GM23338 (cell line): ENCODE results near the gene CHD9. TPM values are rescaled to one million over a fixed set of nuclear protein-coding genes. Genes with fewer than 3 reads are reported as not detected.

Experiments used
- ATAC-seq: fragments of 200-7000 bp; cut with Tn5 transposase; 3 replicates; pipeline ENCODE4 v1.9.1; 2020
- DNase-seq: peaks from one replicate; pipeline ENCODE4 v3.0.0-alpha.2; 2015; ENCODE audit warnings: low spot score
- H2AFZ ChIP-seq: fragments of 200-600 bp; sonication (generic); 2 replicates; pipeline ENCODE4 v1.8.0; 2016; ENCODE audit warnings: antibody characterized with exemption, mild to moderate bottlenecking, moderate library complexity
- H3F3A ChIP-seq: fragments of 200-600 bp; sonication (generic); replicated peaks from 2 replicates; pipeline ENCODE4 v1.8.0; 2017; ENCODE audit warnings: antibody characterized with exemption, mixed run types, low read depth
- H3K27ac ChIP-seq: fragments of 200-600 bp; sonication (generic); 2 replicates; pipeline ENCODE4 v1.6.1; 2016; ENCODE audit warnings: low read depth
- H3K27me3 ChIP-seq: fragments of 200-600 bp; sonication (generic); 2 replicates; pipeline ENCODE4 v1.8.0; 2016; ENCODE audit warnings: mild to moderate bottlenecking, mixed run types, moderate library complexity; ENCODE audit not compliant: insufficient read depth
- H3K36me3 ChIP-seq: fragments of 200-600 bp; sonication (generic); 2 replicates; pipeline ENCODE4 v1.8.0; 2016; ENCODE audit warnings: mild to moderate bottlenecking; ENCODE audit not compliant: insufficient read depth
- H3K4me1 ChIP-seq: fragments of 200-600 bp; sonication (generic); 2 replicates; pipeline ENCODE4 v1.8.0; 2016; ENCODE audit warnings: mild to moderate bottlenecking, moderate library complexity; ENCODE audit not compliant: insufficient read depth
- H3K4me2 ChIP-seq: fragments of 200-600 bp; sonication (generic); 2 replicates; pipeline ENCODE4 v1.7.1; 2017; ENCODE audit warnings: mixed run types
- H3K4me3 ChIP-seq: fragments of 200-600 bp; sonication (generic); 2 replicates; pipeline ENCODE4 v1.6.1; 2016; ENCODE audit warnings: mixed run types
- H3K79me2 ChIP-seq: fragments of 200-600 bp; sonication (generic); replicated peaks from 2 replicates; pipeline ENCODE4 v1.8.0; 2017; ENCODE audit warnings: mild to moderate bottlenecking; ENCODE audit not compliant: insufficient read depth
- H3K9me2 ChIP-seq: fragments of 200-600 bp; sonication (generic); 2 replicates; pipeline ENCODE4 v1.8.0; 2017; ENCODE audit not compliant: insufficient read depth
- H4K20me1 ChIP-seq: fragments of 200-600 bp; sonication (generic); replicated peaks from 2 replicates; pipeline ENCODE4 v1.8.0; 2017; ENCODE audit warnings: mild to moderate bottlenecking; ENCODE audit not compliant: insufficient read depth
- H3K27ac Mint-ChIP-seq: 2 replicates; pipeline ENCODE4 v1.8.0; 2020; ENCODE audit warnings: inconsistent platforms, mild to moderate bottlenecking, moderate library complexity, mixed read lengths
- H3K27me3 Mint-ChIP-seq: 3 replicates; pipeline ENCODE4 v1.8.0; 2022; ENCODE audit warnings: low read depth, mild to moderate bottlenecking, moderate library complexity, mixed read lengths, inconsistent platforms; ENCODE audit not compliant: insufficient read depth, poor library complexity
- H3K36me3 Mint-ChIP-seq: 3 replicates; pipeline ENCODE4 v1.8.0; 2021; ENCODE audit warnings: low read depth, mild to moderate bottlenecking, inconsistent platforms, moderate library complexity, mixed read lengths
- H3K4me1 Mint-ChIP-seq: 3 replicates; pipeline ENCODE4 v1.8.0; 2020; ENCODE audit warnings: mild to moderate bottlenecking, inconsistent platforms, mixed read lengths
- H3K4me3 Mint-ChIP-seq: 3 replicates; pipeline ENCODE4 v1.8.0; 2021; ENCODE audit warnings: moderate library complexity, mild to moderate bottlenecking, inconsistent platforms, mixed read lengths
- H3K9me3 Mint-ChIP-seq: 3 replicates; pipeline ENCODE4 v1.8.0; 2020; ENCODE audit warnings: moderate library complexity, mild to moderate bottlenecking, inconsistent platforms, mixed read lengths
- EZH2phosphoT487 ChIP-seq: fragments of 200-600 bp; sonication (generic); IDR thresholded peaks from one replicate; pipeline ENCODE4 v1.8.1; 2018; ENCODE audit warnings: antibody characterized with exemption; ENCODE audit not compliant: unreplicated experiment
- JUNB ChIP-seq: IDR thresholded peaks from one replicate; pipeline ENCODE4 v1.6.1; 2016; ENCODE audit warnings: antibody characterized with exemption; ENCODE audit not compliant: unreplicated experiment
- NANOG ChIP-seq: IDR thresholded peaks from 2 replicates; pipeline ENCODE4 v1.6.1; 2016; ENCODE audit warnings: antibody characterized with exemption, borderline replicate concordance
- POLR2AphosphoS5 ChIP-seq: IDR thresholded peaks from 2 replicates; pipeline ENCODE4 v1.6.1; 2016; ENCODE audit warnings: antibody characterized with exemption, low read depth
- STAT1 ChIP-seq: IDR thresholded peaks from one replicate; pipeline ENCODE4 v1.6.1; 2016; ENCODE audit warnings: antibody characterized with exemption; ENCODE audit not compliant: unreplicated experiment
- ZNF114 ChIP-seq: fragments of 250-450 bp; sonication (Bioruptor Pico); IDR thresholded peaks from 2 replicates; pipeline ENCODE4 v1.5.0; 2020; ENCODE audit warnings: mild to moderate bottlenecking, moderate library complexity
- ZNF331 ChIP-seq: fragments of 250-450 bp; sonication (Bioruptor Pico); IDR thresholded peaks from 2 replicates; pipeline ENCODE4 v1.5.0; 2020; ENCODE audit warnings: low read depth, mild to moderate bottlenecking, moderate library complexity
- polyA plus RNA-seq: library from polyadenylated mRNA; unstranded; fragments of >200 nt; fragmentation: Nextera tagmentation; extraction: Ambion mirVana; gene quantifications from 2 replicates; pipeline ENCODE4 v1.2.1, GENCODE V29; 2016
- total RNA-seq: library from RNA; depleted of rRNA; stranded (reverse); fragments of >200 nt; shearing (Covaris generic); gene quantifications from 2 replicates; pipeline ENCODE4 v1.2.3, GENCODE V29; 2014
- TF ChIP-seq, protein P1 (sequence below): IDR thresholded peaks from 2 replicates; pipeline ENCODE4 v1.6.1; 2016; ENCODE audit warnings: antibody characterized with exemption
- TF ChIP-seq, protein P2 (sequence below): fragments of 250-450 bp; sonication (Bioruptor Pico); IDR thresholded peaks from 2 replicates; pipeline ENCODE4 v1.5.0; 2020; ENCODE audit warnings: mild to moderate bottlenecking, moderate library complexity
- TF ChIP-seq, protein P3 (sequence below): IDR thresholded peaks from one replicate; pipeline ENCODE4 v1.6.1; 2018; ENCODE audit warnings: antibody characterized with exemption; ENCODE audit not compliant: unreplicated experiment
- TF ChIP-seq, protein P4 (sequence below), 2 experiments: fragments of 200-600 bp in 1 of 2; sonication (generic) in 1 of 2; conservative IDR thresholded peaks; 2 replicates each; pipeline versions ENCODE4 v1.5.1 to v1.6.1; 2016 to 2017; ENCODE audit warnings: antibody characterized with exemption in 2 of 2, low read depth in 2 of 2, mild to moderate bottlenecking in 2 of 2, moderate library complexity in 1 of 2

CHD9 gene
- total and polyA plus RNA-seq, 2 experiments from 2014 or later = 18.8 to 46.6 TPM

DNA sequence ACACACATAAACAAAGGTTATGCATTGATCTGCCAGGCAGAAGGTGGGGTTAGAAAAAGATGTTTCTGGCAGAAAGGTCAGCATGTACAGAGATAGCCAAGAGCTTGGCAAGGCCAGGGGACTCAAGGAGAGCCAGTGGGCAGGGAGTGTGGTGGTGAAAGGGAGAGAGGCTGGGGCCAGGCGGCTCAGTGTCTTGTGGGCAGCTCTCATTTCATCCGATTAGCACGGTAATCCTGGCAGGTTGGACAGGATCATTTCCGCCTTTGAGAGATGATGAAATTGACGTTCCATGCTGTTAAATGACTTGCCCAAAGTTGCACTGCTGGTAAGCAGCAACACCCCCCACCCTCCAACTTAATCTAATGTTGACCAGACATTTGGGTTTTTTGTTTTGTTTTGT lies 3.6 kb downstream of the CHD9 start (continued):
- TF ChIP-seq, protein P1, sequence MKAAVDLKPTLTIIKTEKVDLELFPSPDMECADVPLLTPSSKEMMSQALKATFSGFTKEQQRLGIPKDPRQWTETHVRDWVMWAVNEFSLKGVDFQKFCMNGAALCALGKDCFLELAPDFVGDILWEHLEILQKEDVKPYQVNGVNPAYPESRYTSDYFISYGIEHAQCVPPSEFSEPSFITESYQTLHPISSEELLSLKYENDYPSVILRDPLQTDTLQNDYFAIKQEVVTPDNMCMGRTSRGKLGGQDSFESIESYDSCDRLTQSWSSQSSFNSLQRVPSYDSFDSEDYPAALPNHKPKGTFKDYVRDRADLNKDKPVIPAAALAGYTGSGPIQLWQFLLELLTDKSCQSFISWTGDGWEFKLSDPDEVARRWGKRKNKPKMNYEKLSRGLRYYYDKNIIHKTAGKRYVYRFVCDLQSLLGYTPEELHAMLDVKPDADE = no peak
- no peak for TF ChIP-seq ZNF114 (CRISPR knock-in tag)

DNA sequence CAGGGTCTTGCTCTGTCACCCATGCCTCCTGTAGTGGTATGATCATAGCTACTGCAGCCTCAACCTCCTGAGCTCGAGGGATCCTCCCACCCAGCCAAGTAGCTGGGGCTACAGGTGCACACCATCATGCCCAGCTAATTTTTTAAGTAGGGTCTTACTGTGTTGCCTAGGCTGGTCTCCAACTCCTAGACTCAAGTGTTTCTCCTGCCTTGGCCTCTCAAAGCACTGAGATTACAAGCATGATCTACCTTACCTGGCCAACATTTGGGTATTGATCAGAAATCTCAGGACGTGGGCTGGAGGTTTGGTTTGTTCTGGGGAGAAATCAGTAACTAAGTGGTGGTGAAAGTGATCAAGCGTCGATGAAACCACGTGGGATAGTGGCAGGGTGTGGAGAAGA lies 4.1 kb downstream of the CHD9 start:
- no peaks in the 10 kb centered on the region; the same call in 1 of the 2 replicates for H4K20me1 ChIP-seq
- H3F3A ChIP-seq = no peaks in the 10 kb centered on the region; the same call in 1 of the 2 replicates
- no peak overlapping the region for H3K27ac ChIP-seq
- H3K27me3 ChIP-seq = no peaks in the 10 kb centered on the region
- H3K36me3 ChIP-seq = no peaks in the 10 kb centered on the region
- TF ChIP-seq NANOG (no peak), ZNF331 (CRISPR knock-in tag) (no peak), JUNB (no peak), EZH2phosphoT487 (no peak), STAT1 (no peak), POLR2AphosphoS5 (no peak)
- TF ChIP-seq, protein P2, sequence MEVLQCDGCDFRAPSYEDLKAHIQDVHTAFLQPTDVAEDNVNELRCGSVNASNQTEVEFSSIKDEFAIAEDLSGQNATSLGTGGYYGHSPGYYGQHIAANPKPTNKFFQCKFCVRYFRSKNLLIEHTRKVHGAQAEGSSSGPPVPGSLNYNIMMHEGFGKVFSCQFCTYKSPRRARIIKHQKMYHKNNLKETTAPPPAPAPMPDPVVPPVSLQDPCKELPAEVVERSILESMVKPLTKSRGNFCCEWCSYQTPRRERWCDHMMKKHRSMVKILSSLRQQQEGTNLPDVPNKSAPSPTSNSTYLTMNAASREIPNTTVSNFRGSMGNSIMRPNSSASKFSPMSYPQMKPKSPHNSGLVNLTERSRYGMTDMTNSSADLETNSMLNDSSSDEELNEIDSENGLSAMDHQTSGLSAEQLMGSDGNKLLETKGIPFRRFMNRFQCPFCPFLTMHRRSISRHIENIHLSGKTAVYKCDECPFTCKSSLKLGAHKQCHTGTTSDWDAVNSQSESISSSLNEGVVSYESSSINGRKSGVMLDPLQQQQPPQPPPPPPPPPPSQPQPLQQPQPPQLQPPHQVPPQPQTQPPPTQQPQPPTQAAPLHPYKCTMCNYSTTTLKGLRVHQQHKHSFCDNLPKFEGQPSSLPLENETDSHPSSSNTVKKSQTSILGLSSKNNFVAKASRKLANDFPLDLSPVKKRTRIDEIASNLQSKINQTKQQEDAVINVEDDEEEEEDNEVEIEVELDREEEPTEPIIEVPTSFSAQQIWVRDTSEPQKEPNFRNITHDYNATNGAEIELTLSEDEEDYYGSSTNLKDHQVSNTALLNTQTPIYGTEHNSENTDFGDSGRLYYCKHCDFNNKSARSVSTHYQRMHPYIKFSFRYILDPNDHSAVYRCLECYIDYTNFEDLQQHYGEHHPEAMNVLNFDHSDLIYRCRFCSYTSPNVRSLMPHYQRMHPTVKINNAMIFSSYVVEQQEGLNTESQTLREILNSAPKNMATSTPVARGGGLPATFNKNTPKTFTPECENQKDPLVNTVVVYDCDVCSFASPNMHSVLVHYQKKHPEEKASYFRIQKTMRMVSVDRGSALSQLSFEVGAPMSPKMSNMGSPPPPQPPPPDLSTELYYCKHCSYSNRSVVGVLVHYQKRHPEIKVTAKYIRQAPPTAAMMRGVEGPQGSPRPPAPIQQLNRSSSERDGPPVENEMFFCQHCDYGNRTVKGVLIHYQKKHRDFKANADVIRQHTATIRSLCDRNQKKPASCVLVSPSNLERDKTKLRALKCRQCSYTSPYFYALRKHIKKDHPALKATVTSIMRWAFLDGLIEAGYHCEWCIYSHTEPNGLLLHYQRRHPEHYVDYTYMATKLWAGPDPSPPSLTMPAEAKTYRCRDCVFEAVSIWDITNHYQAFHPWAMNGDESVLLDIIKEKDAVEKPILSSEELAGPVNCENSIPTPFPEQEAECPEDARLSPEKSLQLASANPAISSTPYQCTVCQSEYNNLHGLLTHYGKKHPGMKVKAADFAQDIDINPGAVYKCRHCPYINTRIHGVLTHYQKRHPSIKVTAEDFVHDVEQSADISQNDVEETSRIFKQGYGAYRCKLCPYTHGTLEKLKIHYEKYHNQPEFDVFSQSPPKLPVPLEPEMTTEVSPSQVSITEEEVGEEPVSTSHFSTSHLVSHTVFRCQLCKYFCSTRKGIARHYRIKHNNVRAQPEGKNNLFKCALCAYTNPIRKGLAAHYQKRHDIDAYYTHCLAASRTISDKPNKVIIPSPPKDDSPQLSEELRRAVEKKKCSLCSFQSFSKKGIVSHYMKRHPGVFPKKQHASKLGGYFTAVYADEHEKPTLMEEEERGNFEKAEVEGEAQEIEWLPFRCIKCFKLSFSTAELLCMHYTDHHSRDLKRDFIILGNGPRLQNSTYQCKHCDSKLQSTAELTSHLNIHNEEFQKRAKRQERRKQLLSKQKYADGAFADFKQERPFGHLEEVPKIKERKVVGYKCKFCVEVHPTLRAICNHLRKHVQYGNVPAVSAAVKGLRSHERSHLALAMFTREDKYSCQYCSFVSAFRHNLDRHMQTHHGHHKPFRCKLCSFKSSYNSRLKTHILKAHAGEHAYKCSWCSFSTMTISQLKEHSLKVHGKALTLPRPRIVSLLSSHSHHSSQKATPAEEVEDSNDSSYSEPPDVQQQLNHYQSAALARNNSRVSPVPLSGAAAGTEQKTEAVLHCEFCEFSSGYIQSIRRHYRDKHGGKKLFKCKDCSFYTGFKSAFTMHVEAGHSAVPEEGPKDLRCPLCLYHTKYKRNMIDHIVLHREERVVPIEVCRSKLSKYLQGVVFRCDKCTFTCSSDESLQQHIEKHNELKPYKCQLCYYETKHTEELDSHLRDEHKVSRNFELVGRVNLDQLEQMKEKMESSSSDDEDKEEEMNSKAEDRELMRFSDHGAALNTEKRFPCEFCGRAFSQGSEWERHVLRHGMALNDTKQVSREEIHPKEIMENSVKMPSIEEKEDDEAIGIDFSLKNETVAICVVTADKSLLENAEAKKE (CRISPR knock-in tag) = no peak
- TF ChIP-seq, protein P1 = no peak
- TF ChIP-seq, protein P3, sequence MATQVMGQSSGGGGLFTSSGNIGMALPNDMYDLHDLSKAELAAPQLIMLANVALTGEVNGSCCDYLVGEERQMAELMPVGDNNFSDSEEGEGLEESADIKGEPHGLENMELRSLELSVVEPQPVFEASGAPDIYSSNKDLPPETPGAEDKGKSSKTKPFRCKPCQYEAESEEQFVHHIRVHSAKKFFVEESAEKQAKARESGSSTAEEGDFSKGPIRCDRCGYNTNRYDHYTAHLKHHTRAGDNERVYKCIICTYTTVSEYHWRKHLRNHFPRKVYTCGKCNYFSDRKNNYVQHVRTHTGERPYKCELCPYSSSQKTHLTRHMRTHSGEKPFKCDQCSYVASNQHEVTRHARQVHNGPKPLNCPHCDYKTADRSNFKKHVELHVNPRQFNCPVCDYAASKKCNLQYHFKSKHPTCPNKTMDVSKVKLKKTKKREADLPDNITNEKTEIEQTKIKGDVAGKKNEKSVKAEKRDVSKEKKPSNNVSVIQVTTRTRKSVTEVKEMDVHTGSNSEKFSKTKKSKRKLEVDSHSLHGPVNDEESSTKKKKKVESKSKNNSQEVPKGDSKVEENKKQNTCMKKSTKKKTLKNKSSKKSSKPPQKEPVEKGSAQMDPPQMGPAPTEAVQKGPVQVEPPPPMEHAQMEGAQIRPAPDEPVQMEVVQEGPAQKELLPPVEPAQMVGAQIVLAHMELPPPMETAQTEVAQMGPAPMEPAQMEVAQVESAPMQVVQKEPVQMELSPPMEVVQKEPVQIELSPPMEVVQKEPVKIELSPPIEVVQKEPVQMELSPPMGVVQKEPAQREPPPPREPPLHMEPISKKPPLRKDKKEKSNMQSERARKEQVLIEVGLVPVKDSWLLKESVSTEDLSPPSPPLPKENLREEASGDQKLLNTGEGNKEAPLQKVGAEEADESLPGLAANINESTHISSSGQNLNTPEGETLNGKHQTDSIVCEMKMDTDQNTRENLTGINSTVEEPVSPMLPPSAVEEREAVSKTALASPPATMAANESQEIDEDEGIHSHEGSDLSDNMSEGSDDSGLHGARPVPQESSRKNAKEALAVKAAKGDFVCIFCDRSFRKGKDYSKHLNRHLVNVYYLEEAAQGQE = no peak
- TF ChIP-seq, protein P4, sequence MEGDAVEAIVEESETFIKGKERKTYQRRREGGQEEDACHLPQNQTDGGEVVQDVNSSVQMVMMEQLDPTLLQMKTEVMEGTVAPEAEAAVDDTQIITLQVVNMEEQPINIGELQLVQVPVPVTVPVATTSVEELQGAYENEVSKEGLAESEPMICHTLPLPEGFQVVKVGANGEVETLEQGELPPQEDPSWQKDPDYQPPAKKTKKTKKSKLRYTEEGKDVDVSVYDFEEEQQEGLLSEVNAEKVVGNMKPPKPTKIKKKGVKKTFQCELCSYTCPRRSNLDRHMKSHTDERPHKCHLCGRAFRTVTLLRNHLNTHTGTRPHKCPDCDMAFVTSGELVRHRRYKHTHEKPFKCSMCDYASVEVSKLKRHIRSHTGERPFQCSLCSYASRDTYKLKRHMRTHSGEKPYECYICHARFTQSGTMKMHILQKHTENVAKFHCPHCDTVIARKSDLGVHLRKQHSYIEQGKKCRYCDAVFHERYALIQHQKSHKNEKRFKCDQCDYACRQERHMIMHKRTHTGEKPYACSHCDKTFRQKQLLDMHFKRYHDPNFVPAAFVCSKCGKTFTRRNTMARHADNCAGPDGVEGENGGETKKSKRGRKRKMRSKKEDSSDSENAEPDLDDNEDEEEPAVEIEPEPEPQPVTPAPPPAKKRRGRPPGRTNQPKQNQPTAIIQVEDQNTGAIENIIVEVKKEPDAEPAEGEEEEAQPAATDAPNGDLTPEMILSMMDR (conservative IDR thresholded peaks at IDR 0.05; ENCODE audit: low read depth in 2 of 2) = no peak
- H3K9me2 ChIP-seq = no peaks in the 10 kb centered on the region
- peaks cover 70% of the 10 kb centered on the region for H3K79me2 ChIP-seq
- Mint-ChIP-seq H3K27ac (no peak overlapping the region), H3K27me3 (peaks cover 6% of the 10 kb centered on the region), H3K4me1 (peaks cover 22% of the 10 kb centered on the region), H3K9me3 (no peaks in the 10 kb centered on the region; the same call in 2 of the 3 replicates), H3K36me3 (no peaks in the 10 kb centered on the region; the same call in 2 of the 3 replicates), H3K4me3 (no peak overlapping the region)
- DNase-seq (no peak), ATAC-seq (no peak)
- H3K4me3 ChIP-seq = no peak overlapping the region
- H3K4me2 ChIP-seq = no peak overlapping the region
- H2AFZ ChIP-seq = no peak overlapping the region
- H3K4me1 ChIP-seq = peaks cover 18% of the 10 kb centered on the region
